Cardiac muscle cell (in vitro differentiated cells and primary cell): ENCODE measurements around the gene SOWAHB. TPM values are rescaled to one million over a fixed set of nuclear protein-coding genes. Genes with fewer than 3 reads are reported as not detected.

ENCODE experiments used
- DNase-seq, 2 donors: peaks; one replicate each; pipeline versions ENCODE4 v3.0.0 to v3.0.0-alpha.2; 2010 to 2017; ENCODE audit warnings: low read depth in 1 of 2, low spot score in 1 of 2
- H3K27ac ChIP-seq: fragments of 200-600 bp; sonication (generic); 2 replicates; pipeline ENCODE4 v1.5.1; 2016
- H3K27me3 ChIP-seq: fragments of 200-600 bp; sonication (generic); 2 replicates; pipeline ENCODE4 v1.6.0; 2016; ENCODE audit warnings: control low read depth
- H3K36me3 ChIP-seq: fragments of 200-600 bp; sonication (generic); 2 replicates; pipeline ENCODE4 v1.5.1; 2016; ENCODE audit warnings: control low read depth
- H3K4me1 ChIP-seq: fragments of 200-600 bp; sonication (generic); 2 replicates; pipeline ENCODE4 v1.8.1; 2017; ENCODE audit warnings: low read depth, mild to moderate bottlenecking, mixed run types
- H3K4me3 ChIP-seq: fragments of 200-600 bp; sonication (generic); 2 replicates; pipeline ENCODE4 v1.5.1; 2016; ENCODE audit warnings: mild to moderate bottlenecking
- H3K9me3 ChIP-seq: fragments of 200-600 bp; sonication (generic); 2 replicates; pipeline ENCODE4 v1.5.1; 2017; ENCODE audit warnings: low read depth, mild to moderate bottlenecking, control low read depth
- polyA plus RNA-seq: library from polyadenylated mRNA; unstranded; fragments of >200 nt; fragmentation: Nextera tagmentation; extraction: Ambion mirVana; gene quantifications from 2 replicates; pipeline ENCODE4 v1.2.1, GENCODE V29; 2016
- total RNA-seq: library from RNA; depleted of rRNA; stranded (reverse); fragments of >200 nt; gene quantifications from 2 replicates; pipeline ENCODE4 v1.2.3, GENCODE V29; 2016
- TF ChIP-seq, protein P1 (sequence below): IDR thresholded peaks from 2 replicates; pipeline ENCODE4 v1.5.1; 2012; ENCODE audit warnings: low read depth, mild to moderate bottlenecking, low read length

Gene SOWAHB
- total and polyA plus RNA-seq, 2 experiments from 2014 or later: 0.27 to 0.34 TPM

DNA sequence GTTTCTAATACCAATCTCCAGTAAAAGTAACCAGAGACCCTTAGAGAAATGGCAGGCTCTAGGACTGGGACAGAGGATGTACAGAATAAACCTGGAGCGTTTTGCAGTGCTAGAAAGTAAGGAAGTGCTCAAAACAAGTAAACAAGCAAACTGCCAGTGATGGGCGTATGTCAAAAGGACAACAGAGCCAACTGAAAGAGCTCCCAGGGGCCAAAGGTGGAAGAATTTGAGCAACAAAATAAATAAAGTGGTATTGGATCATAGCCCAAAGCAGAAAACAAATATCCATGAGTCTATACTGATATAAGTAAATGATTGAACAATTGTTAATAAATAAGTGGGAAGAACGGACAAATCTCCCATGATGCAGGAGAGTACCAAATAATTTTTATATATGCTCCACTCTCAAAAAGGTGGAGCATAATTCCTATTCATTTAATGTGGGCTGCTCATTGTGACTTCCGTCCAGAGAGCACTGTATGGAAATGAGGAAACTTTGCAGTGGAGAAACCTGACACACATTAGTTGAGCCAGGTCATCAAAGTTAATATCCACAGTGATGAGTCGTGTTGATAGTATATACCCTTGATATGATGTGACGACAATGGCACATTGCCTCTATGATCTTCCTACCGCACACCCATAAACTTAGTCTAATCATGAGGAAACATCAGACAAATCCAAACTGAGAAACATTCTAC is 33.8 kb upstream of the SOWAHB start:
- no peaks in the 10 kb centered on the region for H3K9me3 ChIP-seq
- H3K27ac ChIP-seq: no peak overlapping the region
- TF ChIP-seq, protein P1, sequence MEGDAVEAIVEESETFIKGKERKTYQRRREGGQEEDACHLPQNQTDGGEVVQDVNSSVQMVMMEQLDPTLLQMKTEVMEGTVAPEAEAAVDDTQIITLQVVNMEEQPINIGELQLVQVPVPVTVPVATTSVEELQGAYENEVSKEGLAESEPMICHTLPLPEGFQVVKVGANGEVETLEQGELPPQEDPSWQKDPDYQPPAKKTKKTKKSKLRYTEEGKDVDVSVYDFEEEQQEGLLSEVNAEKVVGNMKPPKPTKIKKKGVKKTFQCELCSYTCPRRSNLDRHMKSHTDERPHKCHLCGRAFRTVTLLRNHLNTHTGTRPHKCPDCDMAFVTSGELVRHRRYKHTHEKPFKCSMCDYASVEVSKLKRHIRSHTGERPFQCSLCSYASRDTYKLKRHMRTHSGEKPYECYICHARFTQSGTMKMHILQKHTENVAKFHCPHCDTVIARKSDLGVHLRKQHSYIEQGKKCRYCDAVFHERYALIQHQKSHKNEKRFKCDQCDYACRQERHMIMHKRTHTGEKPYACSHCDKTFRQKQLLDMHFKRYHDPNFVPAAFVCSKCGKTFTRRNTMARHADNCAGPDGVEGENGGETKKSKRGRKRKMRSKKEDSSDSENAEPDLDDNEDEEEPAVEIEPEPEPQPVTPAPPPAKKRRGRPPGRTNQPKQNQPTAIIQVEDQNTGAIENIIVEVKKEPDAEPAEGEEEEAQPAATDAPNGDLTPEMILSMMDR: no peak
- no peaks in the 10 kb centered on the region for H3K27me3 ChIP-seq
- H3K36me3 ChIP-seq: no peaks in the 10 kb centered on the region
- DNase-seq: no peak
- H3K4me1 ChIP-seq: no peaks in the 10 kb centered on the region
- no peak overlapping the region for H3K4me3 ChIP-seq

DNA sequence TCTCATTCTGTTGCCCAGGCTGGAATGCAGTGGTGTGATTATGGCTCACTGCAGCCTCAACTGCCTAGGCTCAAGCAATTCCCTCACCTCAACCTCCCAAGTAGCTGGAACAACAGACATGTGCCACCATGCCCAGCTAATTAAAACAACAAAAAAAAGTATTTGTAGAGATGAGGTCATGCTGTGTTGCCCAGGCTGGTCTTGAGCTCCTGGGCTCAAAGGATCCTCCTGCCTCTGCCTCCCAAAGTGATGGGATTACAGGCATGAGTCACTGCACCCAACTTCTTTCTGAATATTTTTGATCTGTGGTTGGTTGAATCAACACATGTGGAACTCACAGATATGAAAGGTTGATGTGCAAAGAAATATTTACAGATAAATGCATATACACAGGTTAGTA is 33.1 kb upstream of the SOWAHB start:
- H3K4me1 ChIP-seq: no peaks in the 10 kb centered on the region
- H3K4me3 ChIP-seq: no peak overlapping the region
- H3K36me3 ChIP-seq: no peaks in the 10 kb centered on the region
- H3K27ac ChIP-seq: no peak overlapping the region
- H3K9me3 ChIP-seq: no peaks in the 10 kb centered on the region
- DNase-seq: no peak
- TF ChIP-seq, protein P1: no peak
- H3K27me3 ChIP-seq: no peaks in the 10 kb centered on the region

DNA sequence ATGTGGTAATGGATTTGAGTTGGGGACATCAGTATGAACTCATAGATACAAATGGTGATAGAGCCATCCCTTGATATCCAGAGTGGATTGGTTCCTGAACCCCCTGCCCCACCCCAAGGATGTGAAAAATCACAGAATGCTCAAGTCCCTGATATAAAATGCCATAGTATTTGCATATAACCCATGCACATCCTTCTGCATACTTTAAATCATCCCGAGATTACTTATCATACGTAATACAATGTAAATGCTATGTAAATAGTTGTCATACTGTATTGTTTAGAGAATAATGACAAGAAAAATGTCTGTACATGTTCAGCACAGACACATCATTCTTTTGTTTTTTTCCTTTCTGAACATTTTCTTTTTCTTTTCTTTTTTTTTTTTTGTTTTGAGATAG is 32.7 kb upstream of the SOWAHB start:
- no peak for DNase-seq
- no peaks in the 10 kb centered on the region for H3K27me3 ChIP-seq
- H3K4me3 ChIP-seq: no peak overlapping the region
- H3K9me3 ChIP-seq: no peaks in the 10 kb centered on the region
- no peaks in the 10 kb centered on the region for H3K36me3 ChIP-seq
- no peaks in the 10 kb centered on the region for H3K4me1 ChIP-seq
- TF ChIP-seq, protein P1: no peak
- H3K27ac ChIP-seq: no peak overlapping the region

DNA sequence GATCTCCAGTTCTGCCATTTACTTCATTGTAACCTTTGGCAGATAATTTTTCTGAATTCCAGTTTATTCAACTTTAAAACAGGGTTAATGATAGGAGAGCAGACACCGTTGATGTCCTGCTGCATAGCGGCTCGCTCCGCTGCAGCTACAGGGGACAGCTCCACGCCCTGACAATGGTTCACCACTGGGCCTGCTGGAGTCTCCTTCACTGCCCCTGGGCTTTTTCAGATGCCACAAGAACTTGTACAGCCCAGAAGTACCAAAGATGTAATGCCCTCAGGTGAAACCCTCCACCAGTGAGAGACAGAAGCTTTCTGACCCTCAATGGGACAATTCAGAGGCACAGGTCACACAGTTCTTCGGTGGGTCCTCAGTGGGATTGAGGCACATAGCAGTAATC is 28.9 kb upstream of the SOWAHB start:
- Histone ChIP-seq H3K27me3 (no peaks in the 10 kb centered on the region), H3K4me3 (no peak overlapping the region), H3K9me3 (no peaks in the 10 kb centered on the region), H3K4me1 (no peaks in the 10 kb centered on the region), H3K36me3 (no peaks in the 10 kb centered on the region), H3K27ac (no peak overlapping the region)
- TF ChIP-seq, protein P1: no peak
- DNase-seq: no peak

DNA sequence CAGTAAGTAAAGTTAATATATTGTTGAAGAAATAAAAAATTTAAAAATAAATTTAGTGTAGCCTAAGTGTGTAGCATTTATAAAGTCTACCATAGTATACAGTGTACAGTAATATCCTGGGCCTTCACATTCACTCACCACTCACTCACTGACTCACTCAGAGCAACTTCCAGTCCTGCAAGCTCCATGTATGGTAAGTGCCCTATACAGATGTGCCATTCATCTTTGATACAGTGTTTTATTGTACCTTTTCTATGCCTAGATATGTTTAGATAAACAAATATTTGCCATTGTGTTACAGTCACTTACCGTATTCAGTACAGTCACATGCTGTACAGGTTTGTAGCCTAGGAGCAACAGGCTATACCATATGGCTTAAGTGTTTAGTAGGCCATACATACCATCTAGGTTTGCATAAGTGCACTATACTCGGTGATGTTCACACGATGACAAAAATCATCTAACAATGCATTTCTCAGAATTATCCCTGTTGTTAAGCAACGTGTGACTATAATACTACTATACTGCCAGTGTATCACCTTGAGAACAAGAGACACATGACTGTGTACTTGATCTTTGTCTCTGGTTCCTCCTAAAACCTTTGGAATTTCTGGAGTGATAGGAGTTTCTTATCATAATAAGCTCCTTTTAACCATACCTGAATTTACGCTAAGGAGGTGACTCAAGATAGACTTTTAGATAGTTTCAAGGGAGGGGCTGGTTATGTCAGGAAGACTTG is 25.8 kb upstream of the SOWAHB start:
- no peak for DNase-seq
- H3K27ac ChIP-seq: no peak overlapping the region
- TF ChIP-seq, protein P1: no peak
- H3K27me3 ChIP-seq: no peaks in the 10 kb centered on the region
- H3K4me1 ChIP-seq: no peaks in the 10 kb centered on the region
- H3K4me3 ChIP-seq: no peak overlapping the region
- H3K9me3 ChIP-seq: no peaks in the 10 kb centered on the region
- H3K36me3 ChIP-seq: no peaks in the 10 kb centered on the region
